PFSK-1 (cell line): Measurements from ENCODE around the gene DIAPH1.

ENCODE experiments used
- POLR2AphosphoS5 ChIP-seq: IDR thresholded peaks from 2 replicates; pipeline ENCODE4 v1.6.1; 2012; ENCODE audit warnings: low read depth, mild to moderate bottlenecking, control low read depth, low read length, moderate library complexity
- TAF1 ChIP-seq: IDR thresholded peaks from 2 replicates; pipeline ENCODE4 v1.6.1; 2012; ENCODE audit warnings: low read length, control low read depth, borderline replicate concordance; ENCODE audit not compliant: insufficient read depth

- no peak for TF ChIP-seq POLR2AphosphoS5
- no peak for TF ChIP-seq TAF1
Observed at GRCh38 chr5:141655020-141655419, 36.2 kb upstream of the DIAPH1 start.
